GM21423 (cell line): ENCODE results near the gene RIPK3.
"Not testable (repeated sequence)": the region's sequence is repeated elsewhere in the genome, so short reads cannot be mapped to it uniquely, and the experiment has no call there.

ENCODE experiments used
- ATAC-seq: cut with Tn5 transposase; IDR thresholded peaks from one replicate; pipeline ENCODE4 v1.9.1; 2021; ENCODE audit warnings: mild to moderate bottlenecking, moderate library complexity; ENCODE audit not compliant: unreplicated experiment

RIPK3 gene

DNA sequence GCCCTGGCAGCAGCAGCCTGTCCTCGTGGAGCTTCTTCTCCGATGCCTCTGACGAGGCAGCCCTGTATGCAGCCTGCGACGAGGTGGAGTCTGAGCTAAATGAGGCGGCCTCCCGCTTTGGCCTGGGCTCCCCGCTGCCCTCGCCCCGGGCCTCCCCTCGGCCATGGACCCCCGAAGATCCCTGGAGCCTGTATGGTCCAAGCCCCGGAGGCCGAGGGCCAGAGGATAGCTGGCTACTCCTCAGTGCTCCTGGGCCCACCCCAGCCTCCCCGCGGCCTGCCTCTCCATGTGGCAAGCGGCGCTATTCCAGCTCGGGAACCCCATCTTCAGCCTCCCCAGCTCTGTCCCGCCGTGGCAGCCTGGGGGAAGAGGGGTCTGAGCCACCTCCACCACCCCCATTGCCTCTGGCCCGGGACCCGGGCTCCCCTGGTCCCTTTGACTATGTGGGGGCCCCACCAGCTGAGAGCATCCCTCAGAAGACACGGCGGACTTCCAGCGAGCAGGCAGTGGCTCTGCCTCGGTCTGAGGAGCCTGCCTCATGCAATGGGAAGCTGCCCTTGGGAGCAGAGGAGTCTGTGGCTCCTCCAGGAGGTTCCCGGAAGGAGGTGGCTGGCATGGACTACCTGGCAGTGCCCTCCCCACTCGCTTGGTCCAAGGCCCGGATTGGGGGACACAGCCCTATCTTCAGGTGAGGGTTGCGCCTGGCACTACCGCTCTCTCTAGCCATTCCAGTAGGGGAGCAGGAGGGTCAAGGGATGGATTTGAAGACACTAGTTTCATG lies 30.3 kb upstream of the RIPK3 start:
- ATAC-seq = no peak

DNA sequence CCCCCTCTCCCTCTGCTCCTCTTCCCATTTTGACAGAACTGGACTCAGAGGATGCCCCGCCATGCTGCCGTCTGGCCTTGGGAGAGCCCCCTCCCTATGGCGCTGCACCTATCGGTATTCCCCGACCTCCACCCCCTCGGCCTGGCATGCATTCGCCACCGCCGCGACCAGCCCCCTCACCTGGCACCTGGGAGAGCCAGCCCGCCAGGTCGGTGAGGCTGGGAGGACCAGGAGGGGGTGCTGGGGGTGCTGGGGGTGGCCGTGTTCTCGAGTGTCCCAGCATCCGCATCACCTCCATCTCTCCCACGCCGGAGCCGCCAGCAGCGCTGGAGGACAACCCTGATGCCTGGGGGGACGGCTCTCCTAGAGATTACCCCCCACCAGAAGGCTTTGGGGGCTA lies 29.7 kb upstream of the RIPK3 start:
- no peak for ATAC-seq

DNA sequence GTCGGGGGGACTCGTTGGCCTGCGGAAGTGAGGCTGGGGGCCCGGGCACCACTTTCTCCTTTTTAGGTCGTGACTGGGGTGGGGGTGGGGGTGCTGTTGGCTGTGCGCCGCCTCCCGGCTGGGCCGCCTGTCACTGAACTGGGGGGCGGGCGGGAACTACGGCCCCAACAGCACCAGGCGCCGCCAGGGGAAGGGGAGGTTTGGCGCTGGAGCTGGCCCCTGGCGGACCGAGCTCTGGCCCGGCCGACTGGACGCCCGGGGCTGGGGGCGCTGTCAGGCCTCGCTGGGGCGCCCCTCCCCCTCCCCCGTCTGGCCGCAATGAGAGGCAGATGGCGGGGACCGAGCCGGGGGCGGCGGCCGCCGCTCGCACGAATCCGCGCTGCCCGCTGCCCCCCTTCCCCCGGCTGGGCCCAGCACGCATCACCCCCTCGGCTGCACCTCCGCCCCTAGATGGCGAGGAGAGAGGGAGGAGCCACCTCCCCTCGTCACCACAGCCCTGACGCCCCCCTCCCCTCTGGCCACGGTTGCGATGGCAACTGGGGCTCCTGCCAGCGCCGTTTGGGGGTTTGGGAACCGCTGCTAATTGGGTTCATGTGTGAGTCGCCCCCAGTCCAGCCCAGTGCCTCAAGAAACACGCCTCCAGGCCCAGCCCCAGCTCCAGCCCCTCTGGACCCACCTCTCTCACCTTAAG lies 28.9 kb upstream of the RIPK3 start:
- no peak for ATAC-seq

DNA sequence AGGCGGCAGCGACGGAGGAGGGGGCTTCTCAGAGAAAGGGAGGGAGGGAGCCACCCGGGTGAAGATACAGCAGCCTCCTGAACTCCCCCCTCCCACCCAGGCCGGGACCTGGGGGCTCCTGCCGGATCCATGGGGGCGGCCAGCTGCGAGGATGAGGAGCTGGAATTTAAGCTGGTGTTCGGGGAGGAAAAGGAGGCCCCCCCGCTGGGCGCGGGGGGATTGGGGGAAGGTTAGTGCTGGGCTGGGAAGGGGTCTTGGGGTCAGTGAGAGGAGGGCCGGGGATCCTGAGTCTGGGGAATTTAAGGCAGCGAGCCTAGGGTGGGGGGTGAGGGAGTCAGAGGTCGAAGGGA lies 28.4 kb upstream of the RIPK3 start:
- ATAC-seq = no peak

DNA sequence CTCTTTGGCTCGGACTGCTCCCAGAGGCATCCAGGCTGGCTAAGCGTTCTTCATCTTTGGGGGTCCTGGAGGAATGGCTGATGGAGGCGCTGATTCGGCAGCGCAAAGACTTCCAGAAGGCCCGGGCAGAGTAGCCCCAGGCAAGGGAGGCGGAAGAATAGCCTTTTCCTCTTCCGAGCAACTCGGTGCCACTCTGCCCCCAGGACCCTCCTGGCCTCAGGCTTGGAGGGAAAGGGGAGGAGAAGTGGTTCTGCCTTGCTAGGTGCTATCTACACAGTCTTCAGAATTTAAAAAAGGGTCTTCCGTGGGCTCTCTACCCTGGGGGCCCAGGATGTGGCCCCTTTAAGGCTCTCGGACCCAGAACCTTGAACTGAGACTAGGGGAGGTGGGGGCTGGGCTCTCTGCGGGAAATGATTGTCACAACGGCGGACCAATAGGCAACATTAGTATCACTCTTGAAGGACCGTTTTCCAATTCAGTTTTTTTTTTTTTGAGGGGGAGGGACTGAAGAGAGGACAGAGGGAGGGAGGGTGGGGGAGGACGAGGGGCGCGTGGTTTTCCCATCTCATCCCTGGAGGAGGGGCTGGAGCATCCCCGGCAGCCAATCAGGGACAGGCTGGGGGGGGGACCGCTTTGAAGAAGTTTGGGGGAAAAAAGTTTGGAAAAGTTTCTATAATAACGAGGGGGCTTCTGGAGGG lies 27.9 kb upstream of the RIPK3 start, which contains the start of gene NFATC4:
Gene NFATC4, plus strand, starts transcription at position 671 of the 698 bp plus-strand sequence. CDS start 157 bp downstream, outside the sequence.
- ATAC-seq = peak; percentile 5

DNA sequence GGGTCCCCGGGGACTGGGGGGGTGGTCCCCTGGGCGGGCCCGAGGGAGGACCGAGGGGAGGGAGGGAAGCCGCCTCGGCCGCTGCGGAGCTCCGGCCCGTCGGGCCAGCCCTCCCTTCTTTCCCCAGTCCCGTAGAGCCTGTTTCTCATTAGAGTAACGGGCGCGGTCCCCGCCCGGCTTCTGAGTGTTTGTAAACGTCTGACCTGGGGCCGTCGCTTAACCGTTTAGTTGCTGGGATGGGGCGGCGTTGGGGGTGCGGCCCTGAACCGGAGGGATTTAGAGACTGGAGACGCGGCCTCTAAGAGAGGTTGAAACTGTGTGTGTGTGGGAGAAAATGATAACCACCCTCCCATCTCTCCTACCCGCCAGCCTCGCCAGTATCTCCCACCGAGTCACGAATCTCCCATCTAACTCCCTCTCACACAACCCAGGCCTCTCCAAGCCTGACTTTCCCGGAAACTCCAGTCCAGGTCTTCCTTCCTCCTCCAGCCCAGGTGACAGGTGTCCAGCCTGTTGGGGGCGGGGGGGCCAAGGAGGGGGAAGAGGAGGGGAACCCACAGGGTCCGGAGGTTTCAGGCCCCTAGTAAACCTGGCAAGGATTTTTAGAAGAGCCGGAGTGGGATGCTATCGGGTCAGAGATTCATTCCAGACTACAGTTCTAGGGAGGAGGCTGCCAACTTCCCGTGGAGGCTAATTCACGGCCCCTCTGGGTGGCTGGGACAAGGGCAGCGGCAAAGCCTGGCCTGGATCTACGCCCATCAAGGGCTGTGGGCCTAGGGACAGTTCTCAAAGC lies 27.1 kb upstream of the RIPK3 start:
- ATAC-seq = peak; percentile 68

DNA sequence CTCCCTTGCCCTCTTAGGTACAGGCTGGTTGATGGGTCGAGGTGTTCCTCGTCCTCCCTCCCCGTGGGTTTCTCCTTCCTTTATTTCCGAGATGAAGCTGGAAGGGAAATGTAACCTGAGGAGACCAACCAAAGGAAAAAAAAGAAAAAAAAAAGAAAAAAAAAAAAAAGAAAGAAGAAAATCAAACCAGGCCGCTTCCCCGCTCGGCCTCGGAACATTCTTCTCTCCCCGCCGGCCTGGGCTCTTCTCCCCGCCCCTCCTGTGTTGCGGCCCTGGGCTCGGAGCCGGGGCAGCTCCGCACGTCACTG lies 26.6 kb upstream of the RIPK3 start:
- ATAC-seq = no peak

DNA sequence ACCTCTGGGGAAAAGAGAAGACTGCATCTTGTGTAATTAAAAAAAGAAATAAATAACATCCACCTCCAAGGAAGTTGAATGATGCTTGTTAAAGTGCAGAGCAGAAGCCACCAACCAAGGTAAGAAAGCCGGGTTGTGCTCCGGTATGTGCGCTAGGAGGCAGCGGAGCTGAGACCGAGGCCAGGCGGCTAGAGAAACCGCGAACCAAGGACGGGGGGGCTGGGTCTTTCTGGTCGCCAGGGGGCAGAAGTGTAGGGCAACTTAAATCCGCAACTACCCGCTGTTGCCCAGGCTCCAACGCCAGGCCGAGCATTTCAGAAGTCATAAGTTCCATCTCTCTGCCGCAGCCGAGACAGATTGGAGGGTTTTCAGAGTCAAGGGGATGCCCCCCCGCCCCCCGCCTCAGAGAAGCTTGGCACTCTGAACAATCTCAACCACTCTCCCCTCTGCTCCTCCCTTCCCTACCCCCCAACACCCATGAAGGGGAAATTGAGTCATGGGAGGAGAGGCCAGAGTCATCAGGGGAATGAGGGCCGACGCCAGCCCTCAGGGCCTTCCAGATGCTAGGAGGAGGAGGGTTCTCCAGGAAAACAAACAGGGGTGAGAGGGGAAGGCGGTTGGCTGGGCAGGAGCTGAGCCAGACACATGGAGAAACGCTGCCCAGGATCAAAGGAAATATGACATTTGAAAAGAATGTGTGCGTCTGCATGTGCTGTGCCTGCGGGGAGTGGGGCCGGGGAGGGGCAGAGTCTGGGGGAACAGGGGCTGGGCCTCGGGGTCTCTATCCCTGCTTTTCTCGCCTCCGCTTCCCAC lies 26.0 kb upstream of the RIPK3 start:
- peak; percentile 39 for ATAC-seq

DNA sequence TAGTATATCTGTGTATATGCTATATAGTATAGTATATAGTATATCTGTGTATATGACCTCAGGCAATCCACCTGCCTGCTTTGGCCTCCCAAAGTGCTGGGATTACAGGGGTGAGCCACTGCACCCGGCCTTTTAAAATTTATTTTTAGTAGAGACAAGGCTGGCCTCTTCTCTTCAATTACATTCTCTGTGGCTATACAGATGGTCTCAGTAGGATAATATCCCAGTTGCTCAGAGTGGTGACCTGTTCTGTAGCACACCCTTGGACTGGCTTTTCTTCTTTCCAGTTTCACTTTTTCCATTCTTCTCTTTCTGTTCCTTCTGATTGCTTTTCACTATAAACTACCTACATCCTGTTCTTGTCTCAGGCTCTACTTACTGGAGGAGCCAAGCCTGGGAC lies 25.1 kb upstream of the RIPK3 start:
- ATAC-seq = no peak

DNA sequence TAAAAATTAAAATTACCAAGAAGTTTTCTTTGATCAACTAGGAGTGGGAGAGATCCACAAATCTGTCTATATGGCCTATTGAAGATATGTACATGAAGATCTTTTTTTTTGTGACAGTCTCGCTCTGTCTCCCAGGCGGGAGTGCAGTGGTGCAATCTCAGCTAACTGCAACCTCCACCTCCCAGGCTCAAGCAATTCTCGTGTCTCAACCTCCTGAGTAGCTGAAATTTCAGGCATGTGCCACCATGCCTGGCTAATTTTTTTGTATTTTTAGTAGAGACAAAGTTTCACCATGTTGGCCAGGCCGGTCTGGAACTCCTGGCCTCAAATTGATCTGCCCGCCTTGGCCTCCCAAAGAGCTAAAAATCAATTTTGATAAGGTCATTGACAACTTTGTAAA lies 23.6 kb upstream of the RIPK3 start:
- ATAC-seq = no peak

DNA sequence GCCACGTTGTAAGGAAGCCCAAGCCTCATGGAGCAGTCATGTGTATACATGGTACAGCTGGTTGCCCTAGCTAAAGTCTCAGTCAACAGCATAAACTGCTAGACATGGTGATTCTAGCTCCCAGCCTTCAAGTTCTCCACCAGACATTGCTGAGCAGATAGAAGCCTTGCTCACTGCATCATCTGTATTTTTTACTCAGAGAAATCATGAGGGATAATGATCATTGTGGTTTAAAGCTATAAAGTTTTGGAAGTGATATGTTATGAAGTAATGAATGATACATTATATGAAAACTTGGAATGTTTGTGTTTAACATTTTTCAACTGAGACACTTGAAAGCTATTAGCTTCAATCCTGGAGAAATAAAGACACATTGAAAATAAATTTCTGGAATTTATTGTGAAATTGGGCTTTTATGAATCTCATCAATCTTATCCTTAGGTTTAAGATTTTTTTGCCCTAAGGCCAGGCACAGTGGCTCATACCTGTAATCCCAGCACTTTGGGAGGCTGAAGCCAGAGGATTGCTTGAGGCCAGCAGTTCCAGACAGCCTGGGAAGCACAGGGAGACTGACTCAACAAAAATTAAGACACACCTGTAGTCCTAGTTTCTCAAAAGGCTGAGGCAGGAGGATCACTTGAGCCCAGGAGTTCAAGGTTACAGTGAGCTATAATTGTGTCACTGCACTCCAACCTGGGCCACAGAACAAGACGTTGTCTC lies 22.6 kb upstream of the RIPK3 start:
- no peak for ATAC-seq

DNA sequence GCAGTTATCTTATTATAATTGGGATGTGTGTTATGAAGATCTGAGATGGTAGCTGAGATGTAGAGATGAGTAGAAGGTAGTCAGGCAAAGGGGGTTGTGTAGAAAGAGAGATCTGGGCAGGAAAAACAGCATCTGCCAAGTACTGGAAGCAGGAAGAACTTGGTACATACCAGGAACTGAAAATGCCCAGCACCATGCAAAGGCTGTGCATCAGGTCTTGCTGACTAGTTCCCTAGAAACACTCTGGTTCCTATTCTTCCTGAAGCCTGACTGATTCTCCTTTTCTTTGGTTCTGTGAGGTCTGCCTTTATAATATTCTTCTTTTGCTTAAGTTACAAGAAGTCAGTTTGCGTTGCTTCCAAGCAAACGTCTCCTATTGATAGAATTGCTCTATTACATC lies 21.5 kb upstream of the RIPK3 start:
- ATAC-seq = no peak

DNA sequence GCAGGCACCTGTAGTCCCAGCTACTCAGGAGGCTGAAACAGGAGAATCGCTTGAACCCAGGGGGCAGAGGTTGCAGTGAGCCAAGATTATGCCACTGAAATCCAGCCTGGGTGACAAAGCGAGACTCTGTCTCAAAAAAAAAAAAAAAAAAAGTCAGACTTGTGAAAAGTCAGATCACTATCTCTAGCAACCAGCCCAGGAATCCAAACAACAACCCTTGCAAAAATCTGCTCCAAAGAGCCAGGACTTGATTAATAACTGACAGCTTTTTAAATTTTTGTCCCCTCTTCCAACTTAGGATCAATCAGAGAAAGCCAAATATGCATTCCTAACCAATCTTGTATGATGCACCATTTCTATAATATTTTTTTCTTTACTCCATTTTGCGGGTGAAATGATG lies 20.5 kb upstream of the RIPK3 start:
- no peak for ATAC-seq

DNA sequence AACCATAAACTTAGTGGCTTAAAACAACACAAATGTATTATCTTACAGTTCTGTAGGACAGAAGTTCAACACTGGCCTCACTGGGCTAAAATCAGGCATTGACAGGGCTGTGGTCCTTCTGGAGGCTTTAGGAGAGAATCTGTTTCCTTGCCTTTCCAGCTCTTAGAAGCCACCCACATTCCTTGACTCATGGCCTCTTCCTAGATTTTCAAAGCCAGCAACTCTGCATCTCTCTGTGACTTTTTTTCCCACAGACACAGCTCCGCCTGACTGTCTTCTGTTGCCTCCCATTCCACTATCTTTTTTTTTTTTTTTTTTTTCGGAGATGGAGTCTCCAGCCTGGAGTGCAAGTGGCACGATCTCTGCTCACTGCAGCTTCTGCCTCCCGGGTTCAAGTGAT lies 16.4 kb upstream of the RIPK3 start:
- ATAC-seq = no peak

DNA sequence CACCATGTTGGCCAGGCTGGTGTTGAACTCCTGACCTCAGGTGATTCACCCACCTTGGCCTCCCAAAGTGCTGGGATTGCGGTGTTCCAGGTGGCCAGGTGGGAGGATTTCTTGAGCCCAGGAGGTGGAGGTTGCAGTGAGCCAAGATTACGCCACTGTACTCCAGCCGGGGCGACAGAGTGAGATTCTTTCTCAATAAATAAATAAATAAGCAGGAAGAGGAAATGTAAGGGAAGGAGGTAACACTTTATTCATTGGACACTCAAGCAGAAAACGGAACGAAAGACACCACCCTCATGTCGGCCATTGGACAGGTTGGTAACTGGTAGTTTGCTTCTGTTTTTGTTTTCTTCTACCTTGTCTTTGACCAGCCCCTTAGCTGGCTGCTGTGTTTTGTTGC lies 15.2 kb upstream of the RIPK3 start:
- ATAC-seq = no peak

DNA sequence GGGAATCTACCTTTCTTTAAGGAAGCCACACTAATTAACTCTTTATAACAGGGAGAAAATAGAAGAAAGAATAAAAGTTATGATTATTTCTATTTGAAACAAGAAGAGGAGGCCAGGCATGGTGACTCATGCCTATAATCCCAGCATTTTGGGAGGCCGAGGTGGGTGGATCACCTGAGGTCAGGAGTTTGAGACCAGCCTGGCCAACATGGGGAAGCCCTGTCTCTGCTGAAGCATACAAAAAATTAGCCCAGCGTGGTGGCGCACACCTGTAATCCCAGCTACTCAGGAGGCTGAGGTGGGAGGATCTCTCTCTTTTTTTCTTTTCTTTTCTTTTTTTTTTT lies 14.7 kb upstream of the RIPK3 start:
- ATAC-seq = not testable (repeated sequence)

DNA sequence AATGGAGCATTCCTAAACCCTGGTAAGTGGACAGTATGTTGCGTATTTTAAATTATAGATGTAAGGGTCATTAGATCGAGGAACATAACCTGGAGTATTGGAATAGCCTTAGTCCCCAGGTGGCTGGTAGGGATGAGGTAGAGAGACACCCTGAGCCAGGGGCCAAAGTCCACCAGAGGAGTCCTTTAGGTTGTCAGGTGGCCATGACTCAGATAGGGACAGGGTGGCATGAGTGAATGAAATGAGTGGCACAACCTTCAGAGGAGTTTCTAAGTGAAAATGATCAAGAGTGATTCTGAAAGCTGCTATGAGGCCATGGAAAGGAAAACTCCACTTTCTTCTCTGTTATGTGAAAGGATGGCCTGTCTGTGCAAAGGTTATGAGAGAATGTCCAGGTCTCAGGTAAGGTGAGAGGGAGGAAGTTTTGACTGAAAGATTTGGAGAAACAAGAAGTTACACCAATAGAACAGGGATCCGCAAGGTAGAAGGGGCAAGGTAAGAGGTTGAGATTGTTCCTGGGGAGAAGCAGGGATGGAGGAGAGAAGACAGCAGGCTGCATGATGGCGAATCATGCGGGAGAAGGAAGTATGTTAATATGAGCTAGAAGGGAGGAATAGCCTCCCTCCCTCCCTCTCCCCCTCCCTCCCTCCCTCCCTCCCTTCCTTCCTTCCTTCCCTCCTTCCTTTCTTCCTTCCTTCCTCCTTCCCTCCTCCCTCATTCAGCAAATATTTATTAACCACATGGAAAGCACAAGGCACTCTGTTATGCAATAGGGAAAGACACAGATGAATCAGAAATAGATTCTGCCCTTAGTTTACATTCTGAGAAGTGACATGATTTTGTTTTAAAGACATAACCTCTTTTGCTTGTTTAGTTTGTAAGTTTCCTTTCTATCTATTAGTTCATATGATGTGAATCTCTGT lies 14.0 kb upstream of the RIPK3 start:
- no peak for ATAC-seq

DNA sequence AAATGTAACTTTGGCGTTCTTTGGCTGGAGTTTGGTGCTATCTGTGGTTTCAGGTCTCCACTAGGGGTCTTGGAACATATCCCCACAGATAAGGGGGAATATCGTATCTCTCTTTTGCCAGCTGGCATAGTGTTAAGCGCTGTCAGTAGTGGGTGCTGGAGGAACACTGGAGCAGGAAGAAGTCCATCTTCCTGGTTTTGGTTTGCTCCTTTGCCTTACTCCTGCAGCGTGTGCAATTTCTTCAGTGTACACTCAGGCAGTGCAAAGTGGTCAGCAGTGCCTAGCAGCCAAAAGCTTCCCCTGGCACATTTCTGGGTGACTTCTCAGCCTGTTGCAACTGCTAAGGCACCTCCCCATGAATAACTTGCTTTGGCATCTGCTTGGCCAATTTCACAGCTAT lies 11.7 kb upstream of the RIPK3 start:
- ATAC-seq = no peak

DNA sequence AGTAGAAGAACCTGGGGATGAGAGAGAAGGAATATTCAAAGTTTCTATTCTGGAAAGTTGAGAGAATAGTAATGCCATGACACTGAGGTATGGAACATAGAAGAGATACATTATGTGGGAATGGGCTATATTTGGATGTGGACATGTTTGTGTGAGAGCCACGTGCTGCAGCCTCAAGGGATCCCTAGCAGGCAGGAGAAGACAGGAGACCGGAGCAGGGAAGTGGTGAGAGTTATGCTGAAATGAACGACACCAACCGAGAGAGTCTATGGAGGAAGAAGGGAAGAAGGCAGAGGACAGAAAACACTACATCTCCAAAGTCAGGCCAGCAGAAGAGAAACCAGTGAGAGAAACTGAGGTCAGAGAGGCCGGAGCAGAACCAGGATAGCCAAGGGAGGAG lies 10.0 kb upstream of the RIPK3 start:
- no peak for ATAC-seq
